BLaER1 treated with 17β-estradiol and CSF1 and Interleukin-3, amounts not matched to agents 10 nM and 100 nM (cell line): Measurements from ENCODE around the gene TRAPPC5.

Experiments
- H3K27ac ChIP-seq, 11 experiments: shearing (Covaris generic); formaldehyde crosslinking; 2 replicates each; pipeline ENCODE4 v1.8.1; 2022
- H3K27me3 ChIP-seq, 11 experiments: shearing (Covaris generic); formaldehyde crosslinking; 2 replicates each; pipeline ENCODE4 v1.8.1; 2022
- H3K36me3 ChIP-seq, 11 experiments: shearing (Covaris generic); formaldehyde crosslinking; 2 replicates each; pipeline ENCODE4 v1.8.1; 2022
- H3K4me1 ChIP-seq, 10 experiments: shearing (Covaris generic); formaldehyde crosslinking; 2 replicates each; pipeline ENCODE4 v1.8.1; 2022
- H3K4me2 ChIP-seq, 11 experiments: shearing (Covaris generic); formaldehyde crosslinking; 2 replicates each; pipeline ENCODE4 v1.8.1; 2022
- H3K4me3 ChIP-seq, 10 experiments: shearing (Covaris generic); formaldehyde crosslinking; 2 replicates each; pipeline ENCODE4 v1.8.1; 2022
- H3K9ac ChIP-seq, 11 experiments: shearing (Covaris generic); formaldehyde crosslinking; 2 replicates each; pipeline ENCODE4 v1.8.1; 2022
- H3K9me3 ChIP-seq, 11 experiments: shearing (Covaris generic); formaldehyde crosslinking; replicated peaks in 1 of 11; 2 replicates each; pipeline ENCODE4 v1.8.1; 2022
- H4K20me1 ChIP-seq, 11 experiments: shearing (Covaris generic); formaldehyde crosslinking; 2 replicates each; pipeline ENCODE4 v1.8.1; 2022
- Cebpa-rat ChIP-seq, 11 experiments: shearing (Covaris generic); IDR thresholded peaks; 2 replicates each; pipeline ENCODE4 v1.8.1; 2022

TRAPPC5 gene

GRCh38 chr19:7730286-7731217 lies 49.9 kb downstream of the TRAPPC5 start:
- Histone ChIP-seq H3K4me2 (peak overlapping the region in 4 of 11 experiments; percentile 18 to 69 (median 46); a peak in 3 of 22 replicates), H3K9me3 (peaks cover 0 to 9% (median 0%) of the 10 kb centered on the region in 11 experiments; a peak in 7 of 22 replicates), H3K9ac (no peak overlapping the region), H3K4me1 (peaks cover 0 to 67% (median 34%) of the 10 kb centered on the region in 10 experiments; a peak in 15 of 20 replicates), H4K20me1 (no peaks in the 10 kb centered on the region), H3K27me3 (peaks cover 39 to 63% (median 54%) of the 10 kb centered on the region in 11 experiments), H3K36me3 (no peaks in the 10 kb centered on the region), H3K27ac (no peak overlapping the region), H3K4me3 (no peak overlapping the region)
- no peak for TF ChIP-seq Cebpa-rat (IDR thresholded peaks at IDR 0.05)

GRCh38 chr19:7731218-7731595 lies 50.6 kb downstream of the TRAPPC5 start:
- no peak overlapping the region for H3K9ac ChIP-seq
- peak overlapping the region in 4 of 11 experiments; percentile 36 to 54 (median 42); a peak in 6 of 22 replicates for H3K4me2 ChIP-seq
- H3K27me3 ChIP-seq: peaks cover 39 to 62% (median 54%) of the 10 kb centered on the region in 11 experiments
- no peaks in the 10 kb centered on the region for H3K36me3 ChIP-seq
- no peak overlapping the region for H3K4me3 ChIP-seq
- H3K27ac ChIP-seq: no peak overlapping the region
- no peak for TF ChIP-seq Cebpa-rat (IDR thresholded peaks at IDR 0.05)
- H3K4me1 ChIP-seq: peaks cover 0 to 73% (median 37%) of the 10 kb centered on the region in 10 experiments; a peak in 15 of 20 replicates
- H3K9me3 ChIP-seq: peaks cover 0 to 9% (median 0%) of the 10 kb centered on the region in 11 experiments; a peak in 7 of 22 replicates
- no peaks in the 10 kb centered on the region for H4K20me1 ChIP-seq

GRCh38 chr19:7731615-7732014 lies 51.0 kb downstream of the TRAPPC5 start:
- H3K27ac ChIP-seq: no peak overlapping the region; a peak in 1 of 22 replicates
- no peak overlapping the region for H3K4me3 ChIP-seq
- TF ChIP-seq Cebpa-rat (IDR thresholded peaks at IDR 0.05): no peak
- peaks cover 0 to 75% (median 38%) of the 10 kb centered on the region in 10 experiments; a peak in 15 of 20 replicates for H3K4me1 ChIP-seq
- H3K4me2 ChIP-seq: peak overlapping the region in 5 of 11 experiments; percentile 32 to 54 (median 36); a peak in 7 of 22 replicates
- no peaks in the 10 kb centered on the region for H3K36me3 ChIP-seq
- H3K9ac ChIP-seq: no peak overlapping the region
- no peaks in the 10 kb centered on the region for H4K20me1 ChIP-seq
- H3K9me3 ChIP-seq: peaks cover 0 to 9% (median 0%) of the 10 kb centered on the region in 11 experiments; a peak in 7 of 22 replicates
- H3K27me3 ChIP-seq: peaks cover 39 to 59% (median 54%) of the 10 kb centered on the region in 11 experiments

- Histone ChIP-seq H3K27ac (peak within 1 kb of the TSS in 2 of 11 experiments; percentile 5 to 88; a peak in 3 of 22 replicates), H4K20me1 (no peaks in the 10 kb centered on the region), H3K4me3 (no peak within 1 kb of the TSS), H3K4me1 (peaks cover 0 to 79% (median 38%) of the 10 kb centered on the region in 10 experiments; a peak in 15 of 20 replicates), H3K36me3 (no peaks in the 10 kb centered on the region), H3K9ac (no peak within 1 kb of the TSS; a peak in 1 of 22 replicates), H3K4me2 (peak within 1 kb of the TSS in 5 of 11 experiments; percentile 70 to 98 (median 86); a peak in 10 of 22 replicates), H3K27me3 (peaks cover 39 to 59% (median 54%) of the 10 kb centered on the region in 11 experiments), H3K9me3 (peaks cover 0 to 8% (median 0%) of the 10 kb centered on the region in 11 experiments; a peak in 7 of 22 replicates)
- no peak for TF ChIP-seq Cebpa-rat (IDR thresholded peaks at IDR 0.05)
These were observed 51.4 kb downstream of the TRAPPC5 start, which contains the start of gene CLEC4G for GRCh38 chr19:7732045-7732444. Gene CLEC4G, minus strand, starts transcription at chr19:7732110. Its CDS starts 8 bp downstream, at chr19:7732102.

GRCh38 chr19:7733376-7733775 lies 52.7 kb downstream of the TRAPPC5 start:
- Histone ChIP-seq H3K4me2 (peak overlapping the region in 7 of 11 experiments; percentile 65 to 98 (median 72); a peak in 14 of 22 replicates), H3K9ac (peak overlapping the region in 4 of 11 experiments; percentile 14 to 65 (median 37); a peak in 4 of 22 replicates), H3K9me3 (no peaks in the 10 kb centered on the region), H4K20me1 (no peaks in the 10 kb centered on the region), H3K27ac (peak overlapping the region in 7 of 11 experiments; percentile 65 to 90 (median 88); a peak in 13 of 22 replicates), H3K27me3 (peaks cover 35 to 47% (median 42%) of the 10 kb centered on the region in 11 experiments), H3K36me3 (no peaks in the 10 kb centered on the region), H3K4me3 (peak overlapping the region in 1 of 10 experiments; percentile 9; a peak in 1 of 20 replicates), H3K4me1 (peaks cover 0 to 91% (median 42%) of the 10 kb centered on the region in 10 experiments; a peak in 15 of 20 replicates)
- TF ChIP-seq Cebpa-rat (IDR thresholded peaks at IDR 0.05): no peak

- H3K4me2 ChIP-seq: peak overlapping the region in 10 of 11 experiments; percentile 7 to 98 (median 70); a peak in 18 of 22 replicates
- H3K27me3 ChIP-seq: peaks cover 24 to 35% (median 31%) of the 10 kb centered on the region in 11 experiments
- H3K9me3 ChIP-seq: no peaks in the 10 kb centered on the region
- H3K36me3 ChIP-seq: no peaks in the 10 kb centered on the region
- TF ChIP-seq Cebpa-rat (IDR thresholded peaks at IDR 0.05): peak; percentile 72 to 99 (median 96); a peak in 21 of 22 replicates
- peak overlapping the region in 6 of 11 experiments; percentile 43 to 78 (median 68); a peak in 14 of 22 replicates for H3K9ac ChIP-seq
- H3K4me3 ChIP-seq: no peak overlapping the region
- H3K4me1 ChIP-seq: peaks cover 6 to 91% (median 48%) of the 10 kb centered on the region in 10 experiments
- no peaks in the 10 kb centered on the region for H4K20me1 ChIP-seq
- H3K27ac ChIP-seq: peak overlapping the region in 9 of 11 experiments; percentile 22 to 90 (median 81); a peak in 16 of 22 replicates
These were observed 53.9 kb downstream of the TRAPPC5 start for GRCh38 chr19:7734220-7735203.

- H3K9ac ChIP-seq: no peak overlapping the region
- no peak for TF ChIP-seq Cebpa-rat (IDR thresholded peaks at IDR 0.05)
- peaks cover 7 to 19% (median 14%) of the 10 kb centered on the region in 11 experiments for H3K27me3 ChIP-seq
These were observed 55.5 kb downstream of the TRAPPC5 start for GRCh38 chr19:7736148-7736547.

More at GRCh38 chr19:7736148-7736547, 55.5 kb downstream of the TRAPPC5 start:
- Histone ChIP-seq H3K36me3 (0 out of 22 replicates have a peak, but pooled peaks cover 0 to 5% (median 0%) of the 10 kb centered on the region in 11 experiments), H3K9me3 (no peaks in the 10 kb centered on the region), H3K4me3 (no peak overlapping the region), H3K27ac (peak overlapping the region in 2 of 11 experiments; percentile 88 to 90; a peak in 3 of 22 replicates), H4K20me1 (no peaks in the 10 kb centered on the region), H3K4me2 (peak overlapping the region in 5 of 11 experiments; percentile 32 to 98 (median 71); a peak in 9 of 22 replicates), H3K4me1 (peaks cover 9 to 95% (median 52%) of the 10 kb centered on the region in 10 experiments)
